ENCODE results near the gene DPPA3. TPM values are rescaled to one million over a fixed set of nuclear protein-coding genes. Genes with fewer than 3 reads are reported as not detected.

Gene DPPA3
- not detected in 2 replicates for total RNA-seq

DNA sequence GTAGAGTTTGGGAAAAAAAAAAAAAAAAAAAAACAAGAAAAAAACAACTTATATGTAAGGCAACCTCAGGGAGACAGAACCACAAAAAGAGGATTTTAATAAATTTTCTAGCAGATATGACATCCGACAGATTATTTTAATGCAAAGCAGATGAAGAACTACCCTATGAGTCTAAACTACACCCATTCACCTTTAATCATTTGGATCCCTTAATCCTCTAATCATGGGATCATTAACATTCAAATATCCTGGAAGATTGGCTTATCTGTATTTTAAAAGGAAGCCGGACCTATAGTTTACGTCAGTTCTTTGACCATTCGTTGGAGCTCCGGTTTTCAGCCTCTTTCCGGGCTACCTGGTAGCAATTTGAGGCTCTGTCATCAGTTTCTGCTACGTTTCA is at the start of gene DPPA3:
TSS of gene DPPA3 (plus strand) at position 301 of the 400 bp plus-strand sequence. CDS start 138 bp downstream, outside the sequence.

DNA sequence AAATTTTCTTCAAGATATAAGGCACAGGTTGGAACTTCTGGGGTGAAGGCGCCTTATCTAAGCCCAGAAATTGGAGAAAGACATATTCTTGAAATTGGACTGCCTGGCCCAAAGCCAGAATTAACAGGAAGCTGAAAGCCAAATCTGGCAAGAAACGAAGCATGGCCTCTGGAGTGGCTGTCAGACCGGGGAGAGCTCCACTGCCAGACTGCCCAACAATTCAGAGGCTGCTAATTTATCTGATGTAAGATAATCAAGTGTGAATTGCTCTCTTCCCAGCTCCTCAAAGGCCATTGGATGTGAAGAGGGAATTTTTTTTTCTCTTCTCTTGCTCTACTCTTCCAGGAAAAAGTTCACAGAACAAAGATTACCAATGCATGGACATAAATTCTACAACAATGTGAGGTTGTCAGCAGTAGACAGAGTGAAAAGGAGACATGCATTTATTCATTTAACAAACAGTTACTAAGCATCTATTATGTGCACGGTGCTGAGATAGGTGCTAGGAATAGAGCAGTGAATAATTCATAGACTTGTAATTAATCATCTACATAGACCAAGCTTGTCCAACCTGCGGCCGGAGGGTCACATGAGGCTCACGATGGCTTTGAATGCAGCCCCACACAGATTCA is 15.6 kb upstream of the DPPA3 start, which contains the start of gene GDF3:
TSS of gene GDF3 (minus strand) at position 210 of the 632 bp plus-strand sequence. CDS start at position 163, 47 bp downstream.

DNA sequence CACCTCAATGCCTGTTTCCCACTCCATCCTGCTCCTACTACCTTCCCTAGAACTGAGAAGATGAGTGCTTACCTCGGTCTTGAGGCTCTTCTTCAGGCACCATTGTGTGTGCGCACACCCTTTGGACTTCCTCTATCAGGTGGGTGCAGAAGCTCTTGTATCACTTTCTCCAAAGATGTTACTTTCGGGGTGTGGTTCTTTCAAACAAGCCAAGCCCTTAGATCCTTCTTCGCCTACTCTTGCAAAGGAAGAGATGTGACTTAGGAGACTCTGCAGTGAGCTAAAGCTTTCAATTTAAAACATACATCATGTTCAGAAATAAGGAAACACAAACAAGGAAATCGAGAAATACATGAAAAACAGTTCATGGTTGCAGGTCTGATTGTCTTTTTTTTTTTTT is 36.0 kb downstream of the DPPA3 start, which contains the start of gene CLEC4C:
TSS of gene CLEC4C (minus strand) at position 130 of the 400 bp plus-strand sequence. CDS start at position 103, 27 bp downstream.

Other genes starting within 250 kb of the DPPA3 start
- gene CD163, start 207.7 kb upstream of the DPPA3 start, total RNA-seq: 0.43 TPM in 1 of 2 replicates, not detected in the other
- not detected in 2 replicates for gene APOBEC1, start 45.5 kb upstream of the DPPA3 start, total RNA-seq
- not detected in 2 replicates for gene GDF3, start 15.7 kb upstream of the DPPA3 start, total RNA-seq
- not detected in 2 replicates for gene CLEC4C, start 35.9 kb downstream of the DPPA3 start, total RNA-seq
- not detected in 2 replicates for gene NANOGNB, start 53.8 kb downstream of the DPPA3 start, total RNA-seq
- under 0.01 and 0.14 TPM in 2 replicates for gene NANOG, start 78.0 kb downstream of the DPPA3 start, total RNA-seq
- not detected in 2 replicates for gene SLC2A14, start 161.5 kb downstream of the DPPA3 start, total RNA-seq
- 59.0 and 73.7 TPM in 2 replicates for gene SLC2A3, start 224.8 kb downstream of the DPPA3 start, total RNA-seq

All from placental pericyte (primary cell).